GM18951 (cell line): ENCODE data around the gene NEDD4L.

Source experiments
- POLR2A ChIP-seq: IDR thresholded peaks from 4 replicates; pipeline ENCODE4 v1.6.1; 2011; ENCODE audit warnings: mild to moderate bottlenecking; ENCODE audit not compliant: insufficient read length, insufficient read depth; ENCODE audit errors: extremely low read depth
- in situ Hi-C: fragments of 300-500 bp; cut with MboI; formaldehyde crosslinking; loops from one replicate; pipeline ENCODE4 v1.12.0; 2022; ENCODE audit warnings: low sequenced_read_pairs, mixed read lengths, inconsistent platforms; ENCODE audit not compliant: unreplicated experiment

NEDD4L gene

DNA sequence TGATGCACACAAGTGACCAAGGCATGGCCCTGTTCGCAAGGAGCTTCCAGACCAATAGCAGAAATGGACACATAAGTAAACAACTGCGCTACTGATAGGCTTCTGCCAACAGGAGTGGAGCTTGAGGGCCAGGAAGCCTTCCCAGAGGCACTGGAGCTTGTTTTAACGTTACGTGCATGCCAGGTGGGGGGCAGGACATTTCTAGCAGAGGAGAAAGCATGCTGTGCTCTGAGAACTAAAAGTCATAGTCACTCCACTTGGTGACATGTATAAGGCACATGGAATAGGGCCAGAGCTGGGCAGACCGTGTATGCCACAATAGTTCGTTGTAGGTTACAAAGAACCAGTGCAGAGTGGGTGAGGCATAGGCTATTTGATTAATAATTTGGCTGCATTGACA lies 184.2 kb downstream of the NEDD4L start:
- TF ChIP-seq POLR2A: no peak
- in situ Hi-C loops: no loop called here

DNA sequence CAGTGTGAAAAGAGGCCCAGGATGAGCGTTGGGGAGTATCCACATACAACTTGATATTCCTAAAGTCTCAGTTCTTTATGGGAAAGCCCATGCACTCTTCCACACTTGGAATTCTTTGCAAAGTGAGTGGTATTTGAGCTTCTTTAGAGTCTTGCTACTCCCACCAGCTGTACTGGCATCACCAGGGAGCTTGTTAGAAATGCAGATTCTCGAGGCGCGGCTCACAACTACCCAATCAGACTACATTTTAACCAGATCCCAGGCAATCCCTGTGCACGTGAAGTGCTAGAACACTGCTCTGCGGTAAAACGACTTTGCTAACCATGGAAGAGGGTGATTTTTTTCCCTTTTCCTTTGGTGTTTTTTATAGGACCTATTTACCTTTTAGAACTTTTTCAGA lies 184.7 kb downstream of the NEDD4L start:
- no peak for TF ChIP-seq POLR2A
- in situ Hi-C loops: no loop called here

DNA sequence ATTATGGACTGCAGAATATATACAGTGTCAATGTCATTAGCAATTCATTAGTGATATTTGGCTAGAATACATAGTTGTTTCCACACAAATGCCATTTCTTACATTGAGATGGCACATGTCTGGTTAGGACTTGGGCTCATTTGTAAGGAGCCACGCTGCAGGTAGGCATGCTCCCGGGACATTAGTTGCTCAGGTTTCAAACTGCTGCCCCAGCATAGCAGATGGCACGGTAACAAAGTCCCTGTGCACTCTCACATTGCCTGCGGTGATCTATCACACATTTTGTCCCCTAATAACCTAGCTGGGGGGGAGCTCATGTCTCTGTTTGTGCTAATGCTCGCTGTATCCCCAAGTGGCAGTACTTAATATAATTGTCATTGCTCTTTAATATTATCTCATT lies 185.1 kb downstream of the NEDD4L start:
- in situ Hi-C loops: no loop called here
- TF ChIP-seq POLR2A: no peak

DNA sequence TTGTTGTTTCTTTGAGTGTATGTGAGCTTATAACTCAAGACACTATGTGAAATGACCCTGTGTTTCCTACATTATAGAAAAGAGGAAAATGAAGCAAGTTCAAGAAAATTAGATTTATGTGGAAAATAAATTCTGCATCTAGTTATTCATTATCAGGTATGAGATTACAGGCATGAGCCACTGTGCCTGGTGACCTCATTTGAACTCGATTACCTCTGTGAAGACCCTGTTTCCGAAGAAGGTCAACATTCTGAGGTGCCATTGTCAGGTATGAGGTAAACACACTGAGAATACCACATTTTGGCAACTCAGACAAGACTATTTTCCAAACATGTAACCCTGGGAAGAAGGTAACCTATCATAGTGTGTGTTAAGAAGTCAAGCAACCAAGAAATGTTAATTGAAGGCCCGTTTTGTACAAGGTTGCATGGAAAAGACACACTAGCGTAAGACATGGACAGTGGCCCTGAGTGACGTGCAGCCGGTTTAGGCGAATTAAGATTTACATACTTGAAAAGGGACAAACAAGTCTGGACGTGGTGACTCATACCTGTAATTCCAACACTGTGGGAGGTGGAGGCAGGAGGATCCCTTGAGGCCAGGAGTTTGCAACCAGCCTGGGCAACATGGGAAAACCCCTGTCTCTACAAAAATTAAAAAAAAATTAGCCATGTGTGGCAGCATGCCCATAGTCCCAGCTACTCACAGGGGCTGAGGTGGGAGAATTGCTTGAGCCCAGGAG lies 186.6 kb downstream of the NEDD4L start:
- in situ Hi-C loops: no loop called here
- TF ChIP-seq POLR2A: no peak

DNA sequence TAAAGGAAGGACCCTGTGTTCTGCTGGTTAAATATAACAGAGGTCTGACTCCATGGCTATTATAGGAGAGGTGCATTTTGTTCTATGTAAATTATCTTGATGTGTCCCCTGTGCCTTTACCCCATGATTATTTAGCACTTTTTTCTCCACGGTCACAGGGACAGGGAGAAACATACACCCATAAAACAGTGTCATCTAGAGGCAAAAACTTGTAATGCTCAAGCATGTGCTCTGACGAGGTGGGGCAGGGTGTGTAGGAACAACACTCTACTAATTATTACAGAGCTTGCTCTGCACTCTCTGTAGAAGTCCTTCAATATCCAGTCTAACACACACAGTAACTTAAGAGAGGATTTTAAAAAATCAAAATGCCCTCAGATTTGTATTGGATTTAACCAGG lies 187.9 kb downstream of the NEDD4L start:
- in situ Hi-C loops: no loop called here
- TF ChIP-seq POLR2A: no peak

DNA sequence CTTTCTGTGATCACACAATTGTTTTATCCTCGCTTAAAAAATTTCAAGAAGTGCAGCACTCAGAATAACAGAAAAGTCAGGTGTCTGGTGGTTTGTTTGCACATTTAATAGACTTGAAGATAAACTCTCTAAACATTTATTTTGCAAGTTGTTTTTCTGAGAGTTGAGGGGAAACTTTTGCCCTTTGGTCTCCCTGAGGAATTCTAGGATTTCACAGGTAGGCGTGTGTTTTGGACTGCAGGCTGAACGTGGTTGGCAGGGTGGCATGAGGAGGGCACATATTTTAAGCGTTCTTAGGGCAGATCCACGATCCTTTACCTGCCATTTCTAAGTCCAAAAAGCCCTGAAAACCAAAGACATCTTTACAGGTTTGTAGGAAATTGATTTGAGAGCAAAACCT lies 188.6 kb downstream of the NEDD4L start:
- in situ Hi-C loops: no loop called here

DNA sequence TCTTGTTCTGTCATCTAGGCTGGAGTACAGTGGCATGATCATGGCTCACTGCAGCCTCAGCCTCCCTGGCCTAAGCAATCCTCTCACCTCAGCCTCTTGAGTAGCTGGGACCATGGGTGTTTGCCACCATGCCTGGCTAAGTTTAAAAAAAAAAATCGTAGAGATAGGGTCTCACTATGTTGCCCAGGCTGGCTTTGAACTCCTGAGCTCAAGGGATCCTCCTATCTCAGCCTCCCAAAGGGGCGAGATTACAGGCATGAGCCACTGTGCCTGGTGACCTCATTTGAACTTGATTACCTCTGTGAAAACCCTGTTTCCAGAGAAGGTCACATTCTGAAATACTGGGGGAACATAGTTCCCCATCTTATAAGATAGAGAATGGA lies 190.3 kb downstream of the NEDD4L start:
- TF ChIP-seq POLR2A: no peak
- in situ Hi-C loops: no loop called here

More for the DNA sequence above, 188.6 kb downstream of the NEDD4L start:
- no peak for TF ChIP-seq POLR2A

DNA sequence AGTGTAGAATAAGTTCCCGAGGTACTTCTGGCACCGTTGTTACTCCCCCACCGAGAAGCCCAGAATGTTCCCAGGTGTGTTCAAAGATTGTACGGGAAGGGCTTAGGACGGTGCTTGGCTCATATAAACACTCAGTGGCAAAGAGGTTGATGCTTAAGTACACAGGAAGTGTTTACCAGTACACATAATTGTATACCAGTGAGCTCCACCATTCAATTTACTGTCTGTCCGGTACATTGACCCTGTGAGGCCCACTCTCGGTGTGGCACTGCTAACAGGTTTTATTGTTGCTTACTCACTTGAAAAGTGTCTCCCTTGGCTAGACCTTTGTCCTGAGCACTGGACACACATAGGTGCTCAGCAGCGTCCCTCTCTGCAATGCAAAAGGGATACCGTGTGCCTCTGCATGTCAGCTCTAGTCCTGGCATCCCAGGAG lies 191.0 kb downstream of the NEDD4L start:
- in situ Hi-C loops: no loop called here
- TF ChIP-seq POLR2A: no peak

DNA sequence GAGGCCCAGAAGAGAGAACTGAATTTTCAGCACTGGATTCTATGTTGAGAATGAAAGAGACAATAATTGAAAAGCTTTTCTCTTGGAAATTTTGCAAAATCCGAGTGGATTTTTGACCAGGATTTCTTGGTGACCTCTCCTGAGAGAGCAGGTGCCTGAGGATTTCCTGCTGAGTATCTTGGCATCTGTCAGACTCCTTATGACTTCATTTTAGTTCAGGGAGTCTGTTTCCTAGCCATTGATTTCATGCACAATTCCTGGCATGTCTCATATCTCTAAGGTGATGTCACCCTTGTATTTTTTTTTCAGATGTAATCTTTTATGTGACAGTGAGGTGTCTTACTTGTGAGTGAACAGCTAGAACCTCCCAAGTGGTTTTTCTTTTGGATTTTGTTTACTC lies 195.9 kb downstream of the NEDD4L start:
- TF ChIP-seq POLR2A: no peak
- in situ Hi-C loops: no loop called here

DNA sequence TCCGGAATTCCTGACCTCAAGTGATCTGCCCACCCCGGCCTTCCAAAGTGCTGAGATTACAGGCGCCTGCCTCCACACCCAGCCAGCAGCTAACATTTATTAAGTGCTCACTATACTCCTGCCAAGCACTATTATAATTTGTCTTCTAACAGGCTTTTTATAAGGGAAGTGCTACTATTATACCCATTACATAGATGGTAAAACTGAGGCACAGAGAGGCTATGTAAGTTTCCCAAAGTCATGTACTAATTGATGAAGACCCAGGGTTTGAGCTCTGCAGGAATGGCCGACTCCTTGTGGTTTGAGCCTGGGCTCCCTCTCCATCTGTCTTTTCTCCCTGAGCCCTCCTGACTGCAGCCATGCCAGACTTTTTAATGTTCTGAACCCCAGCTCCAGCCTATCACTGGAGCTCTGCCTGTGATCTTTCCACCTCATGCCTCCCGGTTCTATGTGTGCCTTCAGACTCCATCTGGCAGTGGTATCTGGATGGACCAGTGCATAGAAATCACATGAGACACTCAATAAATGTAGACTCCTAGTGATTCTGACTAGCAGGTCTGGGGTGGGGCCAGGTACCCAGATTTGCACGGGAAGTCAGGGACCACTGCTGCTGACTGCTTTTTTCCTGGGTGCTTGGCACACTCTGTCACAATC lies 197.1 kb downstream of the NEDD4L start:
- in situ Hi-C loops: no loop called here

DNA sequence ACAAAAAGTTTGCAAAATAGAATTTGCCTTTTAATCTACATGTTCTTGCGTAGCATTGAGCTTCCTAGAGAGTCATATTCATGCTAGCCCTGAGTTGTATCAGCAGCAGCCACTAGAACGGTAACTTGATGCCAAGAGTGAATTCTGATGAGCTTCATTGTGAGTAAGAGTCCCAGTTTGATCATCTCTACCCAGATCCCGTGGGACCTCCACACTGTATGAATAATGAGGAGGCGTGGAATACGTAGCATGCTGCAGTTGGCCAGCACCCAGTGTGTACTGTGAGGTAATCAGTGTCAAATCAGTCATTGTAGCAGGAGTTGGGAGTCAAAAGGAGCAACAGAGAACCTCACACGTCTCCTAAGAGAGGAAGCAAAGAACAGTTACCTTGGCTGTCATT lies 197.9 kb downstream of the NEDD4L start:
- in situ Hi-C loops: no loop called here
- TF ChIP-seq POLR2A: no peak

More for the DNA sequence above, 197.1 kb downstream of the NEDD4L start:
- no peak for TF ChIP-seq POLR2A

DNA sequence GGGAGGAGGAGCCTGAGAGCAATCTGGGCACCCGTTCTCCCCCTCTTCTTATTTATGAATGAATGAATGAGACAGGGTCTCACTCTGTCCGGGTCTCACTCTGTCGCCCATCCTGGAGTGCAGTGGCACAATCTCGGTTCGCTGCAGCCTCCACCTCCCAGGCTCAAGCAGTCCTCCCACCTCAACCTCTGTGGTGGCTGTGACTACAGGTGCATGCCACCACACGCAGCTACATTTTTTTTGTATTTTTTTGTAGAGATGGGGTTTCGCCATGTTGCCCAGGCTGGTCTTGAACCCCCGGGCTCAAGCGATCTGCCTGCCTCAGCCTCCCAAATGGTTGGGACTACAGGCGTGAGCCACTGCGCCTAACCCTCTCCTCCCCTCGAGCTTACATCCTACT lies 198.4 kb downstream of the NEDD4L start:
- in situ Hi-C loops: no loop called here
- no peak for TF ChIP-seq POLR2A

DNA sequence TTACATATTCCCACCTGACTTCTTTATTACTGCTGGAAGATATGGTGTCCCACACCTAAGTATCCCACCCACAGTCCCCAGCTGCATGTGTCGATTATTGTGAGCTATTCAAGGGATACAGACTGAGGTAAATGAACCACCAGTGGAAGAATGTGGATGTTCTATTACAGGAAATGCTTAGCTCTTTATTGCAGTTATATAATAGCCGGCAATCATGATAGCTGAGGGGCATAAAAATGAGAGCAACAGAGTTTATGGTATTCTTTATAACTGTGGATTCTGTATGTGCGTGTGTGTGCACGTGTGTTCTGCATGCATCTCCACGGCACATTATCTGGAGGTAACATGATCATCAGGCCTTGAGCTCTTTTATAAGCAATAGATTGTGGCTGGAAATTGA lies 198.9 kb downstream of the NEDD4L start:
- no peak for TF ChIP-seq POLR2A
- in situ Hi-C loops: no loop called here

DNA sequence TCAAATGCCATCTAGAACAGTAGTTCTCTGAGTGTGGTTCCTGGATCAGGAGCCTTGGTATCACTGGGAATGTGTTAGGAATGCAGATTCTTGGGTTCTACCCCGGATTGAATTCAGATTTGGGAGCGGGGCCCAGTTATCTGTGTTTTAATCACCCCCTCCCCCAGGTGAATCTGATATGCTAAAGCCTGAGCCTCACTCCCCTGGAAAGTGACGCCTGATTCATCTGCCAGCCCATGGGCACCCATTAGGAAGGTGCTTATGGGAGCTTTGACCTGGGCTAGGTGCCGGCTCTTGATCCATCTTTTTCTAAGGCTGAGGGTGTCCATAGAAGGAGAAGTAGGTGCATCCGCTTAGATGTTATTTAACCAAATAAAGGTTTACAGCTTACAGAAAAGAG lies 199.4 kb downstream of the NEDD4L start:
- in situ Hi-C loops: no loop called here
- TF ChIP-seq POLR2A: no peak
